A549 (cell line): ENCODE results near the gene PRSS21. TPM values are rescaled to one million over a fixed set of nuclear protein-coding genes. Genes with fewer than 3 reads are reported as not detected.

ENCODE experiments used
- ATAC-seq, 2 experiments: fragments of 200-7000 bp in 1 of 2; fragments of >200 bp in 1 of 2; cut with Nextera tagmentation in 1 of 2; cut with Tn5 transposase in 1 of 2; 3 replicates each; pipeline versions ENCODE4 v1.8.0 to v1.9.1; 2018 to 2020; ENCODE audit warnings: mild to moderate bottlenecking in 1 of 2, moderate library complexity in 1 of 2
- CTCF ChIA-PET: fragments of 300-600 bp; sonication (Branson Sonifier 250); formaldehyde crosslinking; extraction: SDS; loops from one replicate; lab custom pipeline; 2021; ENCODE audit warnings: antibody characterized with exemption, inconsistent platforms; lab: Yijun Ruan, JAX
- POLR2A ChIA-PET: fragments of 350-600 bp; formaldehyde crosslinking; extraction: SDS; loops from one replicate; lab custom pipeline; 2021; ENCODE audit warnings: antibody characterized with exemption, inconsistent platforms; lab: Yijun Ruan, JAX
- DNase-seq, 2 experiments: peaks; one replicate each; pipeline versions ENCODE4 v3.0.0 to v3.0.0-alpha.2; 2011 to 2016; ENCODE audit warnings: low read depth in 1 of 2, low spot score in 1 of 2
- FAIRE-seq: peaks from 2 replicates; lab custom pipeline; 2011; peaks lifted over from hg19 to GRCh38; lab: Jason Lieb, UNC
- H3K27ac ChIP-seq, 2 experiments: fragments of >200 bp; sonication (Bioruptor Twin); formaldehyde crosslinking; 3 replicates each; pipeline ENCODE4 v1.5.1; 2016 to 2017
- H3K4me1 ChIP-seq: fragments of >200 bp; sonication (Bioruptor Twin); formaldehyde crosslinking; 3 replicates; pipeline ENCODE4 v1.6.1; 2016
- H3K4me2 ChIP-seq: fragments of >200 bp; sonication (Bioruptor Twin); formaldehyde crosslinking; 3 replicates; pipeline ENCODE4 v1.6.1; 2016
- H3K4me3 ChIP-seq: fragments of >200 bp; sonication (Bioruptor Twin); formaldehyde crosslinking; 3 replicates; pipeline ENCODE4 v1.5.1; 2016
- H3K9me3 ChIP-seq: fragments of >200 bp; sonication (Bioruptor Twin); formaldehyde crosslinking; 3 replicates; pipeline ENCODE4 v1.6.1; 2016
- CEBPB ChIP-seq, 2 experiments: fragments of >200 bp in 1 of 2; sonication (Bioruptor Twin) in 1 of 2; formaldehyde crosslinking in 1 of 2; IDR thresholded peaks; 2 replicates each; pipeline ENCODE4 v1.6.1; 2012 to 2016
- CHD2 ChIP-seq: fragments of 150-350 bp; IDR thresholded peaks from 2 replicates; pipeline ENCODE4 v1.6.1; 2014; ENCODE audit warnings: low read length; ENCODE audit not compliant: partially characterized antibody
- CHD4 ChIP-seq: fragments of 200-600 bp; sonication (generic); IDR thresholded peaks from 2 replicates; pipeline ENCODE4 v1.6.1; 2016; ENCODE audit warnings: antibody characterized with exemption, mild to moderate bottlenecking, borderline replicate concordance
- EHF ChIP-seq: fragments of 250-450 bp; sonication (Bioruptor Pico); IDR thresholded peaks from 2 replicates; pipeline ENCODE4 v1.5.0; 2020; ENCODE audit warnings: mild to moderate bottlenecking
- EHMT2 ChIP-seq: fragments of 200-600 bp; sonication (generic); IDR thresholded peaks from 2 replicates; pipeline ENCODE4 v1.6.1; 2016; ENCODE audit warnings: antibody characterized with exemption, low read depth, mild to moderate bottlenecking, moderate library complexity
- ELK1 ChIP-seq: fragments of 150-350 bp; IDR thresholded peaks from 2 replicates; pipeline ENCODE4 v1.6.1; 2014; ENCODE audit warnings: low read depth, mild to moderate bottlenecking, low read length
- ESRRA ChIP-seq: fragments of 150-350 bp; IDR thresholded peaks from 2 replicates; pipeline ENCODE4 v1.6.1; 2014; ENCODE audit warnings: mild to moderate bottlenecking, low read length, borderline replicate concordance
- FOXS1 ChIP-seq: fragments of 250-450 bp; sonication (Bioruptor Pico); IDR thresholded peaks from 2 replicates; pipeline ENCODE4 v1.5.0; 2020; ENCODE audit warnings: mild to moderate bottlenecking, moderate library complexity
- GATA3 ChIP-seq: IDR thresholded peaks from 2 replicates; pipeline ENCODE4 v1.6.1; 2012; ENCODE audit warnings: borderline replicate concordance
- JUN ChIP-seq, 2 experiments: fragments of >200 bp; sonication (Bioruptor Twin); formaldehyde crosslinking; IDR thresholded peaks; 2 replicates in 1 of 2; 3 replicates in 1 of 2; pipeline ENCODE4 v1.6.1; 2016 to 2017
- JUNB ChIP-seq: fragments of >200 bp; sonication (Bioruptor Twin); formaldehyde crosslinking; IDR thresholded peaks from 2 replicates; pipeline ENCODE4 v1.6.1; 2016
- MAFK ChIP-seq: fragments of 450-650 bp; IDR thresholded peaks from 2 replicates; pipeline ENCODE4 v1.6.1; 2014; ENCODE audit not compliant: partially characterized antibody
- NFE2L2 ChIP-seq: fragments of 150-350 bp; conservative IDR thresholded peaks from 2 replicates; pipeline ENCODE4 v1.6.1; 2014; ENCODE audit warnings: low read length
- PBX3 ChIP-seq: IDR thresholded peaks from 2 replicates; pipeline ENCODE4 v1.6.1; 2012
- RARB ChIP-seq: fragments of 250-450 bp; sonication (Bioruptor Pico); IDR thresholded peaks from 2 replicates; pipeline ENCODE4 v1.8.0; 2021; ENCODE audit warnings: mild to moderate bottlenecking, moderate library complexity
- REST ChIP-seq: fragments of 200-600 bp; sonication (generic); IDR thresholded peaks from 2 replicates; pipeline ENCODE4 v1.6.1; 2016; ENCODE audit warnings: antibody characterized with exemption, mild to moderate bottlenecking, moderate library complexity
- SMC3 ChIP-seq: fragments of >200 bp; sonication (Bioruptor Twin); formaldehyde crosslinking; IDR thresholded peaks from 3 replicates; pipeline ENCODE4 v1.6.1; 2018; ENCODE audit warnings: inconsistent platforms
- SREBF2 ChIP-seq: fragments of 450-650 bp; IDR thresholded peaks from 2 replicates; pipeline ENCODE4 v1.6.1; 2014; ENCODE audit warnings: mild to moderate bottlenecking, moderate library complexity
- TP53 ChIP-seq: fragments of 250-450 bp; sonication (Bioruptor Pico); IDR thresholded peaks from 2 replicates; pipeline ENCODE4 v1.5.0; 2021; ENCODE audit warnings: mild to moderate bottlenecking, moderate library complexity
- ZNF302 ChIP-seq: fragments of 250-450 bp; sonication (Bioruptor Pico); IDR thresholded peaks from 2 replicates; pipeline ENCODE4 v1.9.0; 2021; ENCODE audit warnings: inconsistent platforms, mild to moderate bottlenecking, moderate library complexity
- ZSCAN20 ChIP-seq: fragments of 250-450 bp; sonication (Bioruptor Pico); IDR thresholded peaks from 2 replicates; pipeline ENCODE4 v1.8.0; 2022; ENCODE audit warnings: mild to moderate bottlenecking, moderate library complexity
- WGBS: methylation state at CpG from one replicate; pipeline ENCODE4 v1.1.6; 2017; ENCODE audit errors: missing lambda C conversion rate; 5-methylcytosine and 5-hydroxymethylcytosine counted together
- polyA plus RNA-seq, 4 experiments: library from polyadenylated mRNA; depleted of rRNA in 3 of 4; stranded (reverse); fragments of >200 nt; fragmentation: RNase III in 1 of 4; extraction: RNeasy Plus Mini Kit Qiagen cat#74134 plus additional on column Dnase treatment in 1 of 4; gene quantifications; 2 replicates in 3 of 4; 3 replicates in 1 of 4; pipeline ENCODE4 v1.2.3, GENCODE V29; 2011 to 2017
- TF ChIP-seq, protein P1 (sequence below): fragments of >200 bp; sonication (Bioruptor Twin); formaldehyde crosslinking; IDR thresholded peaks from 3 replicates; pipeline ENCODE4 v1.6.1; 2016

Gene PRSS21
- polyA plus RNA-seq, 2 of the 4 experiments (the other 2 are of a cell fraction) = 0.12 to 0.23 TPM

DNA sequence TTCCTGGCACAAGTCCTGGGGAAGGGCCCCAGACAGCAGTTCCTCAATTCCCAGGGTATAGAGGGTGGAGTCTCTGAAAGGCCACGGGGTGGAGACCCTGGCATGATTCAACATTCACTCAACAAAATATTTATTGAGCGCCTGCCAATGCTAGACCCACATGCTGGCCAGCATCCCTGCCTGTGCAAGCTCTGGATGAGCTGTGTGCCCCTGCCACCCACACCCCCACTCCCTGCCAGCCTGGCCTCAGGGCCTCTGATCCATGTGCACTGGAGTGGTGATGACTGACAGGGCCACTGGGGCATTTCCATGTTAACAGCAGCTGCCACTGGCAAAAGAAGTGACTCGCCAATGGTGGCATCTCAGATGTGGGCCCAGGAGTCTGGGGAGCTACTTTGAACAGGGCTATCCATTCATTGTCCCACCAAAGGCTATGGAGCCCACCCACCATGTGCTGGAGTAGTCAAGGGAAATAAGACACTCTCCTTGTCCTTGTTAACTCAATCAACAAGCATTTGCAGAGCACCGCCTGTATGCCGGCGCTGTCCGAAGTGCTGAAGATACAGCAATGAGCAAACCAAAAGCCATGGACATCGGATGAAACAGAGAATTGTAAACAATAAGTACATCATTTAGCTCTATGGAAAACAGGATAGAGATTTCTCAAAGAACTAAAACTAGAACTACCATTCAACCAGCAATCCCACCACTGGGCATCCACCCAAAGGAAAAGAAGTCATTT is 44.0 kb downstream of the PRSS21 start:
- no peak overlapping the region for H3K4me3 ChIP-seq
- DNase-seq (no peak), FAIRE-seq (no peak), ATAC-seq (no peak)
- CTCF ChIA-PET = interaction anchor here (0.8 to 3.7 kb wide), 3 partner anchors 22 to 66 kb away, joined by 3 to 47 read pairs (median 5); no protein-coding TSS in a partner anchor
- peaks cover 13% of the 10 kb centered on the region for H3K4me1 ChIP-seq
- TF ChIP-seq JUNB (0 out of 2 replicates have a peak, but pooled peaks have one; percentile 22), EHMT2 (0 out of 2 replicates have a peak, but pooled peaks have one; percentile 63), RARB (CRISPR knock-in tag) (no peak), TP53 (CRISPR knock-in tag) (no peak), MAFK (no peak), GATA3 (no peak), SREBF2 (no peak), REST (peak; percentile 88), CHD4 (no peak), JUN (IDR thresholded peaks at IDR 0.05) (0 out of 5 replicates have a peak, but pooled peaks of 1 of the 2 experiments have one; percentile 9)
- peak overlapping the region in 1 of 2 experiments; percentile 57; a peak in 3 of 6 replicates for H3K27ac ChIP-seq
- no peak overlapping the region for H3K4me2 ChIP-seq
- POLR2A ChIA-PET = interaction anchor here (1.6 kb wide), 1 partner anchor 44 kb away, joined by 4 read pairs; no protein-coding TSS in a partner anchor
- WGBS = 73% methylated on average over 8 of the region's 8 CpGs
- no peaks in the 10 kb centered on the region for H3K9me3 ChIP-seq

DNA sequence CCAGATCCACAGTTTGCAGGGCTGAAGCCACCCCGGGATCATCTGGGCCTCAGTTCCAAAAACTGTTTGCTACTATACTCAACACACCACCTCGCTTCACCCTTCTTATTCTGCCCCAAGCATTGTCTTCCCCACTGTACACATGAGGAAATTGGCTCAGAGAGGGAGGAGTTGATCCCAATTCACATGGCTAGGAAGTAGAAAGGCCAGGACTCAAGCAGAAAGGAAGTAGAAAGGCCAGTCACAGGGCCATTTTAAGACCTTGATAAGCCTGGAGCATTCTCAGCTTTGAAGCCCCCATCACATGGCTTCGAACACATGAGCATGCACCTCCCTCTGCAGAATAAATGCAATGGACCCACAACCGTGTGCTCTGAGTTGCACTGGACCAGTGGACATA is 48.6 kb downstream of the PRSS21 start:
- H3K4me3 ChIP-seq = no peak overlapping the region
- FAIRE-seq = no peak
- WGBS = 45% methylated on average over 4 of the region's 4 CpGs
- ATAC-seq = no peak
- ChIA-PET CTCF (interaction anchor here (1.2 to 13.7 kb wide), 3 partner anchors 12 to 45 kb away, joined by 3 to 295 read pairs (median 4); no protein-coding TSS in a partner anchor), POLR2A (no interaction called here)
- TF ChIP-seq EHF (CRISPR knock-in tag) (no peak), JUN (IDR thresholded peaks at IDR 0.05) (no peak), GATA3 (no peak), ZNF302 (CRISPR knock-in tag) (no peak), SMC3 (no peak), ZSCAN20 (CRISPR knock-in tag) (no peak), MAFK (no peak), FOXS1 (no peak)
- TF ChIP-seq, all 56 proteins: peak for 0
- Histone ChIP-seq H3K9me3 (no peaks in the 10 kb centered on the region), H3K4me1 (0 out of 3 replicates have a peak, but pooled peaks cover 3% of the 10 kb centered on the region), H3K4me2 (no peak overlapping the region), H3K27ac (peak overlapping the region in 1 of 2 experiments; percentile 49; a peak in 1 of 6 replicates)
- DNase-seq = no peak

- WGBS = 71% methylated on average over 4 of the region's 4 CpGs
- CTCF ChIA-PET = interaction anchor here (1.4 to 13.7 kb wide), 2 partner anchors 27 to 44 kb away, joined by 4 to 295 read pairs; no protein-coding TSS in a partner anchor
- Histone ChIP-seq H3K4me3 (no peak overlapping the region), H3K4me1 (0 out of 3 replicates have a peak, but pooled peaks cover 3% of the 10 kb centered on the region), H3K9me3 (no peaks in the 10 kb centered on the region), H3K4me2 (no peak overlapping the region), H3K27ac (no peak overlapping the region)
- TF ChIP-seq PBX3 (no peak), ESRRA (no peak), CEBPB (IDR thresholded peaks at IDR 0.05) (no peak), ELK1 (no peak), CHD2 (no peak), ZSCAN20 (CRISPR knock-in tag) (no peak), RARB (CRISPR knock-in tag) (no peak), NFE2L2 (no peak), ZNF302 (CRISPR knock-in tag) (no peak)
- TF ChIP-seq, protein P1, sequence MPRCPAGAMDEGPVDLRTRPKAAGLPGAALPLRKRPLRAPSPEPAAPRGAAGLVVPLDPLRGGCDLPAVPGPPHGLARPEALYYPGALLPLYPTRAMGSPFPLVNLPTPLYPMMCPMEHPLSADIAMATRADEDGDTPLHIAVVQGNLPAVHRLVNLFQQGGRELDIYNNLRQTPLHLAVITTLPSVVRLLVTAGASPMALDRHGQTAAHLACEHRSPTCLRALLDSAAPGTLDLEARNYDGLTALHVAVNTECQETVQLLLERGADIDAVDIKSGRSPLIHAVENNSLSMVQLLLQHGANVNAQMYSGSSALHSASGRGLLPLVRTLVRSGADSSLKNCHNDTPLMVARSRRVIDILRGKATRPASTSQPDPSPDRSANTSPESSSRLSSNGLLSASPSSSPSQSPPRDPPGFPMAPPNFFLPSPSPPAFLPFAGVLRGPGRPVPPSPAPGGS = no peak
- ATAC-seq (no peak), FAIRE-seq (no peak), DNase-seq (no peak)
- POLR2A ChIA-PET = interaction anchor here (0.6 kb wide), 1 partner anchor 90 kb away, joined by 3 read pairs; no protein-coding TSS in a partner anchor
These were observed 49.4 kb downstream of the PRSS21 start for GRCh38 chr16:2866431-2866830.
